ENCODE data around the gene SUFU.

DNA sequence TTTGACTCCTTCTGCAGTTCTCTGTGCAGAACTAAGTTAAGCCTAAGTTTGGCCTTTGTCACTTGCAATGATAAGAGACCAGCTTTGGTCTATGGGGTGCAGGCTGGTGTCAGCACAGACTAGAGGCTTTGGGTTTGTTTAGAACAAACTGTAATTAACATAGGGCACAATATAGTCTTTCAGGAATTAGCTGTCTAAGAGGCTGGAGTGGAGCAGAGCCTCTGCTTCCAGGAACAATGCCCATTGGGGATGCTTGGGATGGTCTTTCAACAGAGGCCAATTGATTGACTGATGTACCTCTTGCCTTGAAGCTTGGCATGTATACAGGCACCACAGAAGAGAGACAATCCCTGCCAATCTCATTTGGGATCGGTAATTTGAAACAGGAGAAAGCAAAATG is 4.7 kb downstream of the SUFU start:
- TF ChIP-seq, protein P1, sequence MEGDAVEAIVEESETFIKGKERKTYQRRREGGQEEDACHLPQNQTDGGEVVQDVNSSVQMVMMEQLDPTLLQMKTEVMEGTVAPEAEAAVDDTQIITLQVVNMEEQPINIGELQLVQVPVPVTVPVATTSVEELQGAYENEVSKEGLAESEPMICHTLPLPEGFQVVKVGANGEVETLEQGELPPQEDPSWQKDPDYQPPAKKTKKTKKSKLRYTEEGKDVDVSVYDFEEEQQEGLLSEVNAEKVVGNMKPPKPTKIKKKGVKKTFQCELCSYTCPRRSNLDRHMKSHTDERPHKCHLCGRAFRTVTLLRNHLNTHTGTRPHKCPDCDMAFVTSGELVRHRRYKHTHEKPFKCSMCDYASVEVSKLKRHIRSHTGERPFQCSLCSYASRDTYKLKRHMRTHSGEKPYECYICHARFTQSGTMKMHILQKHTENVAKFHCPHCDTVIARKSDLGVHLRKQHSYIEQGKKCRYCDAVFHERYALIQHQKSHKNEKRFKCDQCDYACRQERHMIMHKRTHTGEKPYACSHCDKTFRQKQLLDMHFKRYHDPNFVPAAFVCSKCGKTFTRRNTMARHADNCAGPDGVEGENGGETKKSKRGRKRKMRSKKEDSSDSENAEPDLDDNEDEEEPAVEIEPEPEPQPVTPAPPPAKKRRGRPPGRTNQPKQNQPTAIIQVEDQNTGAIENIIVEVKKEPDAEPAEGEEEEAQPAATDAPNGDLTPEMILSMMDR (IDR thresholded peaks at IDR 0.05), result no peak
- TF ChIP-seq EP300 (IDR thresholded peaks at IDR 0.05), result no peak

All from sigmoid colon (tissue), 4 donors.